ENCODE measurements around the gene LINC00237. TPM values are rescaled to one million over a fixed set of nuclear protein-coding genes. Genes with fewer than 3 reads are reported as not detected.

The LINC00237 gene
- total RNA-seq, 1 donor from 2014 or later, result not detected

DNA sequence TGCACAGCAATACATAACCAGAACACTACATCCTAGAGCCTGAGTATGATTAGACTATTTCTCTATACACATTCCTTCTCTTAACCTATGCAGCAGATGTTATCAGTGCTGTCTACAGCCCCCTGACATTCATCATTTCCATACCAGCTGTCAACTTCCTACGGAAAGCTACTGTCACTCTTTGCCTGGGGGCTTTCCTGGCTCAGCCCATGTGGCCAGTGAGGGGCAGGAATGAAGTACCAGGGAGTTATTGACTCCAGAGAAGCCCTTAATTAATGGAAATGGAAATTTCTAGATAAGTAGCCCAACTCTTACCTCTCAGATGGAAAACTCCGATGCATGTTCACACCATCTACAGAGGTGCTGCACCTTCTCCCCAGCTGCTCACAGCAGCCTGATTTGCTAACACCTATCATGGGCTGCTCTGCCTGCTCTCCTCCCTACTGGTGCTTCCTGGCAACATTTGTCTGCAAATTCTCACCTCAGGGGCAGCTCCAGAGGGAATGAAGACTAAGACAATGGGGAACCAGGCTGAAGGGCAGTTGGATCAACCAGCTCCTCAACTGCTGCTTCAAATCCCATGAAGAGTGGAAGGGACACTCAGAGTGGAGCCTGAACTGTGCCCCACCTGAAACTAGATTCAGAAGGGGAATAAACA is 59.6 kb downstream of the LINC00237 start:
- DNase-seq (ENCODE audit: low spot score in 2 of 2, unreplicated experiment in 2 of 2), result no peak
- Mint-ChIP-seq H3K27me3 (ENCODE audit: low read depth) (no peaks in the 10 kb centered on the region), H3K4me1 (peaks cover 6% of the 10 kb centered on the region), H3K4me3 (no peak overlapping the region), H3K27ac (no peak overlapping the region), H3K36me3 (no peaks in the 10 kb centered on the region), H3K9me3 (peaks cover 11% of the 10 kb centered on the region)
- TF ChIP-seq, protein P1, sequence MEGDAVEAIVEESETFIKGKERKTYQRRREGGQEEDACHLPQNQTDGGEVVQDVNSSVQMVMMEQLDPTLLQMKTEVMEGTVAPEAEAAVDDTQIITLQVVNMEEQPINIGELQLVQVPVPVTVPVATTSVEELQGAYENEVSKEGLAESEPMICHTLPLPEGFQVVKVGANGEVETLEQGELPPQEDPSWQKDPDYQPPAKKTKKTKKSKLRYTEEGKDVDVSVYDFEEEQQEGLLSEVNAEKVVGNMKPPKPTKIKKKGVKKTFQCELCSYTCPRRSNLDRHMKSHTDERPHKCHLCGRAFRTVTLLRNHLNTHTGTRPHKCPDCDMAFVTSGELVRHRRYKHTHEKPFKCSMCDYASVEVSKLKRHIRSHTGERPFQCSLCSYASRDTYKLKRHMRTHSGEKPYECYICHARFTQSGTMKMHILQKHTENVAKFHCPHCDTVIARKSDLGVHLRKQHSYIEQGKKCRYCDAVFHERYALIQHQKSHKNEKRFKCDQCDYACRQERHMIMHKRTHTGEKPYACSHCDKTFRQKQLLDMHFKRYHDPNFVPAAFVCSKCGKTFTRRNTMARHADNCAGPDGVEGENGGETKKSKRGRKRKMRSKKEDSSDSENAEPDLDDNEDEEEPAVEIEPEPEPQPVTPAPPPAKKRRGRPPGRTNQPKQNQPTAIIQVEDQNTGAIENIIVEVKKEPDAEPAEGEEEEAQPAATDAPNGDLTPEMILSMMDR (IDR thresholded peaks at IDR 0.05; ENCODE audit: unreplicated experiment), result no peak

Other genes starting within 250 kb of the LINC00237 start
- gene KIZ, start 19.7 kb upstream of the LINC00237 start, total RNA-seq, result 21.1 to 31.3 TPM (median 21.7 TPM) in 3 replicates
- 76.7 to 79.7 TPM (median 77.0 TPM) in 3 replicates for gene XRN2, start 197.0 kb upstream of the LINC00237 start, total RNA-seq